NB4 (cell line): Measurements from ENCODE around the gene EMC10.

Experiments used
- POLR2A ChIP-seq: IDR thresholded peaks from 2 replicates; pipeline ENCODE4 v1.6.1; 2011; ENCODE audit warnings: mild to moderate bottlenecking; ENCODE audit not compliant: insufficient read length; ENCODE audit errors: extremely low read depth
- TF ChIP-seq, protein P1 (sequence below): IDR thresholded peaks from one replicate; pipeline ENCODE4 v1.5.1; 2012; ENCODE audit warnings: low read depth, low read length

DNA sequence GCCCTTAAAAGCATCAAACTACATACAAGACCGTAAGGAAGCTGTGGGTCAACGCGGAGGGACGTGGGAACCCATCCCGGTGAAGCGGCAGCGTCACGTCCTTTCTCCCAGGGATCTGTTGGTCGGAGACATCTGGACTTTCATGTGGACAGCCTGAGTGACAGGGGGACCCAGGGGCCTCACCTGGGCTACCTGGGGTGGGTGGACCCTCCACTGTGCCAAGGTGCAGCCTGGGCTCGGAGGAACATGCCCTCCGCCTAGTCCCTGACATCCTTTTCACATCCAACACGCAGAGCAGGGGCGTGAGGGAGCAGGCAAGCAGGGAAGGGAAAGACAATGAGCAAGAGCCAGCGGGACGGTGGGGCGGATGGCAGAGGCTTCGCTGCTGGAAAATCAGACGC, 14.1 kb downstream of the EMC10 start:
- TF ChIP-seq, protein P1, sequence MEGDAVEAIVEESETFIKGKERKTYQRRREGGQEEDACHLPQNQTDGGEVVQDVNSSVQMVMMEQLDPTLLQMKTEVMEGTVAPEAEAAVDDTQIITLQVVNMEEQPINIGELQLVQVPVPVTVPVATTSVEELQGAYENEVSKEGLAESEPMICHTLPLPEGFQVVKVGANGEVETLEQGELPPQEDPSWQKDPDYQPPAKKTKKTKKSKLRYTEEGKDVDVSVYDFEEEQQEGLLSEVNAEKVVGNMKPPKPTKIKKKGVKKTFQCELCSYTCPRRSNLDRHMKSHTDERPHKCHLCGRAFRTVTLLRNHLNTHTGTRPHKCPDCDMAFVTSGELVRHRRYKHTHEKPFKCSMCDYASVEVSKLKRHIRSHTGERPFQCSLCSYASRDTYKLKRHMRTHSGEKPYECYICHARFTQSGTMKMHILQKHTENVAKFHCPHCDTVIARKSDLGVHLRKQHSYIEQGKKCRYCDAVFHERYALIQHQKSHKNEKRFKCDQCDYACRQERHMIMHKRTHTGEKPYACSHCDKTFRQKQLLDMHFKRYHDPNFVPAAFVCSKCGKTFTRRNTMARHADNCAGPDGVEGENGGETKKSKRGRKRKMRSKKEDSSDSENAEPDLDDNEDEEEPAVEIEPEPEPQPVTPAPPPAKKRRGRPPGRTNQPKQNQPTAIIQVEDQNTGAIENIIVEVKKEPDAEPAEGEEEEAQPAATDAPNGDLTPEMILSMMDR: no peak
- no peak for TF ChIP-seq POLR2A
